ENCODE measurements around the gene SVIL. TPM values are rescaled to one million over a fixed set of nuclear protein-coding genes. Genes with fewer than 3 reads are reported as not detected.

Gene SVIL
- total RNA-seq, 1 donor from 2014 or later = 0.62 TPM

GRCh38 chr10:29479081-29479925 lies 155.5 kb downstream of the SVIL start:
- DNase-seq (no peak), ATAC-seq (ENCODE audit: low read depth) (no peak)
- Mint-ChIP-seq H3K36me3 (ENCODE audit: low read depth) (no peaks in the 10 kb centered on the region), H3K4me3 (no peak overlapping the region), H3K9me3 (no peaks in the 10 kb centered on the region), H3K4me1 (no peaks in the 10 kb centered on the region), H3K27me3 (peaks cover 2% of the 10 kb centered on the region), H3K27ac (no peak overlapping the region)
- POLR2A ChIA-PET = no interaction called here
- CTCF ChIA-PET = no interaction called here
- intact Hi-C loops (cut with micrococcal nuclease) = no loop called here
- no peak for TF ChIP-seq CTCF (IDR thresholded peaks at IDR 0.05)

DNA sequence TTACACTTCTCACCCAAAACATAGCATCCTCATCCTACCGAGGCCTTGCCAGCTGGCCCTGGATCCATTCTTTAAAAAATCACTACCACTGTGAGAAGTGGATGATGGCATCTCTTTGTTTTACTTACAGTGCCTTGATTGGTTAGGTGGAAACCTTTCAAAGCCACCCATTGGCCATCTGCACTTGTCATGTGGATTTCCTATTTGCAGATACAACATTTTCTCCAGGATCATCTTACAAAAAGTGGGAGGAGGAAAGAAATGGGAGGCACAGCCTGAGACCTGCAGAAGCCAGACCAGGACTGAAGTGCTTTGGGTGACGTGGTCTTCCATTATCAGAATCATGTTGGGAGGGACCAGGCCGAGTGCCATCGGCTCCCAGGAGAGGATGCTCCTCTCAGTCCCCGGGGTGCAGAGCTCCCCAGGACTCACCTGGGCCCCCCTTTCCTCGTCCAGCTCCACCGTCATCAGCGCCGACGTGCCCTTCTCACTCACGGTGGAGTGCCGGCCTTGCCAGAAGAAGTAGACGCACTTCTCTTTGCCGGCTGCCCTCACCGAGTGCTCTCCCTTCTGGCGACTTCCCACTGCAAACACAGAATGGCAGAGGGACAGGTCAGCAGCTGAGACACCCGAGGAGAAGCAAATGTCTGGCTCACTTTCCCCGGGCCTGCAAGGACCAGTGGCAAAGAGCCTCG lies 161.2 kb downstream of the SVIL start:
- POLR2A ChIA-PET = no interaction called here
- no peak overlapping the region for H3K4me3 Mint-ChIP-seq

DNA sequence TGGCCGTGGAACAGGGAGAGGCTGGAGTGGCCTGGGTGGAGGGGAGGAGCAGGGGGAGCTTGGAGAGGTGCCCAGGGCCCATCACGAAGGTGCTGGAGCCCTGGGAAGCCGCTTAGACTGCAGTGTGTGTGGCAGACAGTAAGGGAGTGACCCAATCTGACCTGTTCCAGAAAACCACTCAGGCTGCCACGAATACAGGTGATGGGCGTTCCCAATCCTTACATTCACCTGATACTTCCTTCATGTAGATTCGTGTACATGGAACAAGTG lies 161.7 kb downstream of the SVIL start:
- intact Hi-C loops (cut with micrococcal nuclease) = no loop called here
- H3K27ac Mint-ChIP-seq = no peak overlapping the region
- no peak for TF ChIP-seq CTCF (IDR thresholded peaks at IDR 0.05)
- no peak overlapping the region for H3K4me3 Mint-ChIP-seq
- no peaks in the 10 kb centered on the region for H3K27me3 Mint-ChIP-seq
- POLR2A ChIA-PET = no interaction called here
- H3K36me3 Mint-ChIP-seq (ENCODE audit: low read depth) = no peaks in the 10 kb centered on the region
- no peaks in the 10 kb centered on the region for H3K4me1 Mint-ChIP-seq
- peaks cover under 1% of the 10 kb centered on the region for H3K9me3 Mint-ChIP-seq
- DNase-seq = no peak
- CTCF ChIA-PET = no interaction called here
- ATAC-seq (ENCODE audit: low read depth) = no peak

More for the DNA sequence above, 161.2 kb downstream of the SVIL start:
- Mint-ChIP-seq H3K36me3 (ENCODE audit: low read depth) (no peaks in the 10 kb centered on the region), H3K27me3 (no peaks in the 10 kb centered on the region), H3K27ac (no peak overlapping the region), H3K9me3 (no peaks in the 10 kb centered on the region), H3K4me1 (no peaks in the 10 kb centered on the region)
- TF ChIP-seq CTCF (IDR thresholded peaks at IDR 0.05) = no peak
- intact Hi-C loops (cut with micrococcal nuclease) = no loop called here
- ATAC-seq (ENCODE audit: low read depth) (no peak), DNase-seq (no peak)
- CTCF ChIA-PET = no interaction called here

DNA sequence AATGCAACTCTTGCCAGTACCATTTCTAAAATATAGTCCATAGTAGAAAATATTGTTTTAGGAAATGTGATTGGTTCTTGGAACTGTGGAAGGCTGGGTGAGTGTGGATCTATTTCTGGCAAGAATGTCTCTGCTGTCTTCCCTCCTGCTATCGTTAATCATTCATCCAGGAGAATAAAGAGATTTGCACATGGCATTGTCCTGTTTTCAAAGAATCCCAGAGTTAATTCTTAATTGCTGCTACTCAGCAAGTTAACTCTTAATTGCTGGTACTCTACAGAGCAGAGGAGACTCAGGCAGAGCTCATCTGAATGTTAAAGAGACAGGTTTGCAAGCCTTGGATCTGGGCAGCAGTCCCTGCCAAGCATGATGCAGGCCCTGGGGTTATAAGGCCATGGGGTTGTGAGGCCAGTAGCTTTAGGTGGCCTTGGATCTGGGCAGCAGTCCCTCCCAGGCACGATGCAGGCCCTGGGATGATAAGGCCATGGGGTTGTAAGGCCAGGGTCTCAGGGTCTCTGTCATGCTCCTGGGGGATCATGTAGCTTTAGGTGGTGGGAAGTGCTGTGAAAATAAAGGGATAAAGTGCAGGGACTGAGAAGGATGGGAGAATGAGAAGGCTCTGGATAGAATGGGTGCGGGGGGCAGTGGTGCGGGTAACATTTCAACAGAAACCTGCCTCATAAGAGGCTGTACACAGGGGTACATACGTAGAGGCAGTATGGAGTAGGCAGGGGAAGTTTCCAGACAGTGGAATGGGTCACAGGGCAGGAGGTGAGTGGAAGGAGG lies 162.3 kb downstream of the SVIL start:
- ChIA-PET CTCF (no interaction called here), POLR2A (no interaction called here)
- no peaks in the 10 kb centered on the region for H3K4me1 Mint-ChIP-seq
- H3K9me3 Mint-ChIP-seq = peaks cover 2% of the 10 kb centered on the region
- no peak for DNase-seq
- no peaks in the 10 kb centered on the region for H3K27me3 Mint-ChIP-seq
- no peak overlapping the region for H3K4me3 Mint-ChIP-seq
- no peak for TF ChIP-seq CTCF (IDR thresholded peaks at IDR 0.05)
- ATAC-seq (ENCODE audit: low read depth) = no peak
- no peak overlapping the region for H3K27ac Mint-ChIP-seq
- intact Hi-C loops (cut with micrococcal nuclease) = no loop called here
- H3K36me3 Mint-ChIP-seq (ENCODE audit: low read depth) = no peaks in the 10 kb centered on the region

DNA sequence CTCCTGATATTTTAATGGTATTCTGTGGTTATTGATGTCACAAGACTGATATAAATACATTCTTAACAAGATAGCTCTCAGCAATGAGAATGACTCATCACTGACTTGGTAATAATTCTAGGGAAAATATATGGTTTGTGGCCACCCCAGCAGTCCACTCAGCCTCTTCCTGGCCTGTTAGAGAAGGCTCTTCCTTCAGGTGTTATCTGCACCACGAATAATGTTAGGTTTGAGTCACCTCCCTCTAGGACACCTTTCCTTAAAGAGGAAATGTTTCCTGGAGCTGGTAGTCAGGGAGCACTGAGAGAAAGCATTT lies 163.3 kb downstream of the SVIL start:
- TF ChIP-seq CTCF (IDR thresholded peaks at IDR 0.05) = no peak
- Mint-ChIP-seq H3K9me3 (peaks cover 2% of the 10 kb centered on the region), H3K4me3 (no peak overlapping the region), H3K27me3 (no peaks in the 10 kb centered on the region), H3K36me3 (ENCODE audit: low read depth) (no peaks in the 10 kb centered on the region), H3K27ac (no peak overlapping the region), H3K4me1 (no peaks in the 10 kb centered on the region)
- POLR2A ChIA-PET = no interaction called here
- CTCF ChIA-PET = interaction anchor here (0.6 kb wide), 1 partner anchor 745 kb away, joined by 3 read pairs; no protein-coding TSS in a partner anchor
- DNase-seq = no peak
- intact Hi-C loops (cut with micrococcal nuclease) = no loop called here
- no peak for ATAC-seq (ENCODE audit: low read depth)

Measured in activated B cell treated with CpG ODN at 0.5 μM for 24 hours (primary cell).